ENCODE results near the gene NAA10. TPM values are rescaled to one million over a fixed set of nuclear protein-coding genes. Genes with fewer than 3 reads are reported as not detected.

Gene NAA10
- total RNA-seq, 1 experiment from 2014 or later, result 246 TPM

GRCh38 chrX:153926858-153927671 lies 7.8 kb downstream of the NAA10 start:
- ATAC-seq (peak; percentile 0), DNase-seq (ENCODE audit: low read depth, low spot score) (no peak)
- Histone ChIP-seq H3K4me3 (ENCODE audit: low read depth in 2 of 2, low read length in 2 of 2) (peak overlapping the region; percentile 79 to 95), H3K27ac (ENCODE audit: low read length) (peak overlapping the region; percentile 99), H3K9me3 (ENCODE audit: control insufficient read depth, insufficient read depth, low read depth, low read length) (no peaks in the 10 kb centered on the region), H3K27me3 (ENCODE audit: control insufficient read depth, insufficient read depth, low read length) (no peaks in the 10 kb centered on the region), H3K4me1 (ENCODE audit: control insufficient read depth, insufficient read depth, low read length) (peaks cover 52% of the 10 kb centered on the region), H3K36me3 (ENCODE audit: control insufficient read depth, insufficient read depth, low read length) (peaks cover 7% of the 10 kb centered on the region)
- intact Hi-C loops (cut with micrococcal nuclease; ENCODE audit: unreplicated experiment) (loop anchor here (10.0 kb wide), 1 partner anchor 162 kb away; the partner anchor contains the start of gene PLXNB3), in situ Hi-C loops (cut with HindIII; ENCODE audit: low pct_unique_long_range_greater_than_20kb, low sequenced_read_pairs) (no loop called here)
- ChIA-PET POLR2A (interaction anchor here (0.7 to 1.6 kb wide), 2 partner anchors 15 to 21 kb away, joined by 5 to 9 read pairs; no protein-coding TSS in a partner anchor), CTCF (interaction anchor here (0.6 to 5.4 kb wide), 2 partner anchors 20 to 291 kb away, joined by 5 to 45 read pairs; no protein-coding TSS in a partner anchor)
- TF ChIP-seq SIN3A (IDR thresholded peaks at IDR 0.05; ENCODE audit: borderline replicate concordance, insufficient read depth, low read depth, low read length) (no peak), POLR2AphosphoS5 (IDR thresholded peaks at IDR 0.05; ENCODE audit: low read depth, low read length) (no peak), REST (IDR thresholded peaks at IDR 0.05; ENCODE audit: insufficient read depth in 1 of 2, low read depth in 2 of 2, low read length in 1 of 2) (no peak), TCF7L2 (IDR thresholded peaks at IDR 0.05; ENCODE audit: low read depth, low read length) (0 out of 2 replicates have a peak, but pooled peaks have one; percentile 3), CTCF (IDR thresholded peaks at IDR 0.05) (no peak)
- BruUV-seq (replicated peaks), result no TSS peak

- no peak for TF ChIP-seq TCF7L2 (IDR thresholded peaks at IDR 0.05; ENCODE audit: low read depth, low read length)
- no peak for TF ChIP-seq SIN3A (IDR thresholded peaks at IDR 0.05; ENCODE audit: borderline replicate concordance, insufficient read depth, low read depth, low read length)
- no peak for TF ChIP-seq CTCF (IDR thresholded peaks at IDR 0.05)
- TF ChIP-seq REST (IDR thresholded peaks at IDR 0.05; ENCODE audit: insufficient read depth in 1 of 2, low read depth in 2 of 2, low read length in 1 of 2), result no peak
- no peak for TF ChIP-seq POLR2AphosphoS5 (IDR thresholded peaks at IDR 0.05; ENCODE audit: low read depth, low read length)
- peak overlapping the region; percentile 79 to 95 for H3K4me3 ChIP-seq (ENCODE audit: low read depth in 2 of 2, low read length in 2 of 2)
- BruUV-seq (replicated peaks), result no TSS peak
- peaks cover 4% of the 10 kb centered on the region for H3K36me3 ChIP-seq (ENCODE audit: control insufficient read depth, insufficient read depth, low read length)
- intact Hi-C loops (cut with micrococcal nuclease; ENCODE audit: unreplicated experiment), result loop anchor here (10.0 kb wide), 1 partner anchor 162 kb away; the partner anchor contains the start of gene PLXNB3
- peaks cover 52% of the 10 kb centered on the region for H3K4me1 ChIP-seq (ENCODE audit: control insufficient read depth, insufficient read depth, low read length)
- in situ Hi-C loops (cut with HindIII; ENCODE audit: low pct_unique_long_range_greater_than_20kb, low sequenced_read_pairs), result no loop called here
- no peaks in the 10 kb centered on the region for H3K9me3 ChIP-seq (ENCODE audit: control insufficient read depth, insufficient read depth, low read depth, low read length)
- ATAC-seq (peak; percentile 28), DNase-seq (ENCODE audit: low read depth, low spot score) (no peak)
- H3K27ac ChIP-seq (ENCODE audit: low read length), result peak overlapping the region; percentile 99
- ChIA-PET POLR2A (interaction anchor here (0.7 kb wide), 1 partner anchor 15 kb away, joined by 9 read pairs; no protein-coding TSS in a partner anchor), CTCF (interaction anchor here (1.3 to 5.4 kb wide), 2 partner anchors 20 to 25 kb away, joined by 5 to 45 read pairs; no protein-coding TSS in a partner anchor)
- H3K27me3 ChIP-seq (ENCODE audit: control insufficient read depth, insufficient read depth, low read length), result no peaks in the 10 kb centered on the region
Observed at GRCh38 chrX:153926552-153926857, 8.3 kb downstream of the NAA10 start.

Data from Panc1 (cell line).